HUES48 (cell line): ENCODE measurements around the gene ANKMY1.

Experiments used
- H3K27ac ChIP-seq: one replicate; pipeline ENCODE4 v1.7.0; 2013; ENCODE audit warnings: low read depth, low read length, inconsistent platforms
- H3K27me3 ChIP-seq: 2 replicates; pipeline ENCODE4 v1.6.1; 2013; ENCODE audit warnings: mild to moderate bottlenecking, low read length; ENCODE audit not compliant: control insufficient read depth, insufficient read depth
- H3K36me3 ChIP-seq: 2 replicates; pipeline ENCODE4 v1.6.1; 2013; ENCODE audit warnings: low read length; ENCODE audit not compliant: control insufficient read depth, insufficient read depth
- H3K4me1 ChIP-seq: 2 replicates; pipeline ENCODE4 v1.6.1; 2013; ENCODE audit warnings: mild to moderate bottlenecking, low read length; ENCODE audit not compliant: control insufficient read depth, insufficient read depth
- H3K4me3 ChIP-seq: 2 replicates; pipeline ENCODE4 v1.5.1; 2013; ENCODE audit warnings: mild to moderate bottlenecking, low read depth, low read length
- H3K9ac ChIP-seq: 2 replicates; pipeline ENCODE4 v1.6.1; 2013; ENCODE audit warnings: mild to moderate bottlenecking, low read depth, low read length, moderate library complexity
- H3K9me3 ChIP-seq: 2 replicates; pipeline ENCODE4 v1.6.1; 2013; ENCODE audit warnings: low read length; ENCODE audit not compliant: control insufficient read depth, insufficient read depth

The ANKMY1 gene

DNA sequence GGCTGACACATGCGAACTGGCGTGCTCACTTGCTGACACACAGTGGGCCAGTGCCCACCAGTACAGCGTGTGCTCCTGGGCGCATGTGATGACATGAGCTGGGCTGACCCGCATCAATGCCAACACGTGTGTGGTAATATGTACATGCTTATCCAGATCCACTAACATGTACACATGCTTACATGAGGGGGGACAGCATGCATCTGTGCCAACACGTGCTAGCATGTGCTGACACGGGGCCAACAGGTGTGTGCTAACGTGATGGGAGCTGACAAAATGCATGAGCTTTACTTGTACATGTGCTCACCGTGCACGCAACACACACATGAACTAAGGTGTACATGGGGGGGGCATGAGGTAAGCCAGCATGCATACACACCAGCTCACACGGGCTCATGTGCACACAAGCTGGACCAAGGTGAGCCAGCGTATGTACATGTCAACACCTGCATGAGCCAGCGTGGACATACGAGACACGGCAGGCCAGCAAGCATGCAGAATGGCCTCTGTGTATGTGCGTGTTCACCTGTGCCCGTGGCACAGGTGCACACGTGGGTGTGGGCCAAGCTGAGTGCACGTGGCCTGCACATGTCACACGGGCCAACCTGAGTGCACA is 93.8 kb downstream of the ANKMY1 start:
- peaks cover 18% of the 10 kb centered on the region for H3K36me3 ChIP-seq
- no peak overlapping the region for H3K4me3 ChIP-seq
- H3K27ac ChIP-seq, result no peak overlapping the region
- H3K9me3 ChIP-seq, result no peaks in the 10 kb centered on the region
- no peaks in the 10 kb centered on the region for H3K4me1 ChIP-seq
- H3K27me3 ChIP-seq, result no peaks in the 10 kb centered on the region
- H3K9ac ChIP-seq, result no peak overlapping the region

DNA sequence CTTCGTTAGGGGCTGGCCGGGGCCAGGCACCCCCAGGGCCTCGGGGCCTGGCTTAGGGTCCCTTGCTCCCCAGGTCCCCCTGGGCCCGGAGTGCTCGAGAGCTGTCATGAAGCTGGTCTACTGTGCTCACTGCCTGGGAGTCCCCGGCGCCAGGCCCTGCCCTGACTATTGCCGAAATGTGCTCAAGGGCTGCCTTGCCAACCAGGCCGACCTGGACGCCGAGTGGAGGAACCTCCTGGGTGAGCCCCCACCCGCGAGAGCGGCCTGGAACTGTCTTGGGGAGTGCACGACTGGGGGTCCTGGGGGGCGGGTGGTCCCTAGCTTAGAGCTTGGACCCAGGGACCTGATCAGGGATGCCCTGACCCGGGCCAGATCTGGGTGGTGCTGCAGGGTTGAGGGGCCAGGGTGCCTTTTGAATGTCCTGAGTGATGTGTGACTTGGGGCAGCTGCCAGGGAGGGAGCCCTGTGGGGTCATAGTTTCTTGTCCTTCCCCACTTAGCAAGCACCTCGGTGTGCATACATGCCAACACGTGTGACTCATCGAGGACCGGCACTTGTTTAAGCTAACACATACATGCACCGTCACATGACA is 94.4 kb downstream of the ANKMY1 start:
- no peaks in the 10 kb centered on the region for H3K9me3 ChIP-seq
- no peak overlapping the region for H3K27ac ChIP-seq
- H3K36me3 ChIP-seq, result peaks cover 18% of the 10 kb centered on the region
- no peaks in the 10 kb centered on the region for H3K4me1 ChIP-seq
- H3K4me3 ChIP-seq, result no peak overlapping the region
- H3K9ac ChIP-seq, result no peak overlapping the region
- H3K27me3 ChIP-seq, result no peaks in the 10 kb centered on the region

DNA sequence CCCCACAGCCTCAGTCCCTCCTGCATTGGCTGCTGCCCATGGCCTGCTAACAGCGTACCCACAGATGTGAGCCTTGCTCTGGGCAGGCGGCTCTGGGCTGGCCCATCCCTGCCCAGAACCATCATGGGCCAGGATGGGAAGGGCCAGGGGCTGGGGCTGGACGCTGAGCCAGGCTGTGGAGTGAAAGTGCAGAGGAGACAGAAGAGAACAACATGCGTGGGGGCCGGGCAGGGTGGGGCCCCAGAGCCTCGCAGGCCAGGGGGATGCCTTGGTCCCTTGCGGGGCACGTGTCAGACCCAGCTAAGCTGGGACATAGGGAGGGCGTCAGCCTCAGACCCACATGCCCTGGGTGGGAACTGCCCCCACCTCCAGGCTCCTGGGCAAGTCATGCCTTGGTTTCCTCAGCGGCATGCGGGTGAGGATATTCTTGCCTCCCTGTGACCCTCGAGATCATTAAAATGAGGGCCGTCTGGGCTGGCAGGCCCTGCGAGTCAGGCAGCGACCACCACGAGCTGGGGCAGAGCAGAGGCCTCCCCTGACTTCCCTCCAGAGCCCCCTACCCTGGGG is 95.0 kb downstream of the ANKMY1 start:
- Histone ChIP-seq H3K36me3 (peaks cover 18% of the 10 kb centered on the region), H3K27me3 (no peaks in the 10 kb centered on the region), H3K4me3 (no peak overlapping the region), H3K9ac (no peak overlapping the region), H3K4me1 (peaks cover 3% of the 10 kb centered on the region), H3K9me3 (no peaks in the 10 kb centered on the region), H3K27ac (no peak overlapping the region)

GRCh38 chr2:240462073-240462706 is 95.6 kb downstream of the ANKMY1 start:
- peaks cover 9% of the 10 kb centered on the region for H3K4me1 ChIP-seq

DNA sequence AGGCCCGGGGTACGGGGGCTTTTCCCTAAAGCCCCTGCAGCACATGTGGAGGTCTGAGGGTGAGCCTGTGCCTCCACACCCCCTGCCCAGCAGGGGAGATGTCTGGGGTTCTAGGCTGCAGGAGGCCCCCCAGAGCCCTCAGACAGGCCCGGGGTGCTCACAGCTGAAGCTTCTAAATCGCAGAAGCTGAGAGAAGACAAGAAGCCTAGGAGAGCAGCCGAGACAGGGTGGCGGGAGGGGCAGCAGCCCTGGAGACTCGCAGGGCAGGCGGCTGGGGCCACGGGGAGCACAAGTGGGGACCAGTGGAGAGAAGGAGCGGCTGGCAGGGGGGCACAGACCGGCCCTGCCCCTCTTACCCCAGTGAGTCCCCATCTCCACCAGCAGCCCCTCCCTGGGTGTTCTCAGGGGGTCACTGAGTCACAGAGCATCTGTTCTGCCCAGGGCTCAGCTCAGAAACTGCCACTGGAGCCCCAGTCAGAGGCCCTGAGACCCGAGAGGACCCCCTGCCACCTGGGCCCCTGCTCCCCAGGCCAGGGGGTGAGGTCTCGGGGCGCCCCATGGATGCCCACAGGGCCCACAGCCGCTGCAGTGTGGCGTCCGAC is 96.2 kb downstream of the ANKMY1 start:
- H3K4me3 ChIP-seq, result no peak overlapping the region
- H3K27ac ChIP-seq, result no peak overlapping the region
- H3K9ac ChIP-seq, result no peak overlapping the region
- H3K27me3 ChIP-seq, result peaks cover 2% of the 10 kb centered on the region; the same call in 1 of the 2 replicates
- peaks cover 15% of the 10 kb centered on the region for H3K4me1 ChIP-seq
- peaks cover 18% of the 10 kb centered on the region for H3K36me3 ChIP-seq
- no peaks in the 10 kb centered on the region for H3K9me3 ChIP-seq

More at GRCh38 chr2:240462073-240462706, 95.6 kb downstream of the ANKMY1 start:
- Histone ChIP-seq H3K9ac (no peak overlapping the region), H3K27ac (no peak overlapping the region), H3K27me3 (no peaks in the 10 kb centered on the region), H3K4me3 (no peak overlapping the region), H3K36me3 (peaks cover 18% of the 10 kb centered on the region), H3K9me3 (no peaks in the 10 kb centered on the region)

DNA sequence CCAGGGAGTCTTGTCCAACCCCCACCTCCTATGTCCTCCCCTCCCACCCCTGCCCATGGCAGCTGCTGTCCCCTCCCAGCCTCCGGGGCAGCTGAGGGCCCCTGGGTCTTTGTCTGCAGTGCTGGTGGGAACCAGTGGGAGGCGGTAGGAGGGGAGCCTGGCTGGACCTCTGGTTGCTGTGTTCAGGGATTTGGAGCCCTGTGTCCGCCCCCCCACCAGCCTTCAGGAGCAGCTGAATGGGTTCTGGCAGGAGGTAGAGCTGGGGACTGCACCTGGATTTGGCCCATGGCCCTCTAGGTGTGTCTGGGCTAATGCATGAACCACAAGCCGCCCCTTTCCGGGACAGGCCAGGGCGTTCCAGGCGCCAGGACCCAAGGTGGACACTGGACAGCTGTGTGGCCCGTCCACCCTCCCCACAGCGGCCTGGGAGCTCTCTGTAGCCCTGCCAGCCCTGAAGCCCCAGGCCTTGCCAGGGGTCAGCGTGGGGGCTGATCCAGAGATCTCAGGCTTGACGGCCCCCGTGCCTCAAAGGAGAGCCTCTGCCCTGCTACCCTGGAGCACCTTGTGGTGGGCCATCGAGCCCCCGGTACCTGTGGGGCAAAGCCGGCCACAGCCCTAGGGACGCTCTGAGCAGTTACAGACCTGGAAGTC is 96.9 kb downstream of the ANKMY1 start:
- Histone ChIP-seq H3K36me3 (peaks cover 18% of the 10 kb centered on the region), H3K9me3 (no peaks in the 10 kb centered on the region), H3K4me1 (peaks cover 20% of the 10 kb centered on the region), H3K9ac (no peak overlapping the region), H3K27ac (no peak overlapping the region), H3K4me3 (no peak overlapping the region), H3K27me3 (peaks cover 8% of the 10 kb centered on the region)

DNA sequence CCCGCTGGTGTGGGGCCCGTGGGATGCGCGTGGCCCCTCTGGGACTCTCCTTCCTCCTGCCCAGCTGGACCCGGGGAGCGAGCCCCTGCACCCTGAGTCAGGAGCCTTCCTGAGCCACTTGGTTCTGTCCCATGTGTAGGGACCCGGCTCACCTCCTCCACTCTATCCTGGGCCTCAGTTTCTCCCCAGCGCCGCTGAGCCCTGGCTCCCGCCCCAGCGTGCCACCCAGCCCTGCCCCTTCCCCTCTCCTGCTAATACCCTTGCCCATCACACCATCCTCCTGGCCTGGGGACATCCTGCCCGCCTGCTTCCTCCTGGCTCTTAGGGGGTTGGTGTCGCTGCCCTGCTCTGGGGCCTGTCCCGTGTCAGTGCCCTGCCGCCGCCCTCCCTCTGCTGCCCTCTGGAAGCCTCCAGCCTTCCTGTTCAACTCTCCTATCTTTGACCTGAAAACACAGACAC is 97.5 kb downstream of the ANKMY1 start:
- Histone ChIP-seq H3K36me3 (peaks cover 16% of the 10 kb centered on the region), H3K27ac (no peak overlapping the region), H3K9me3 (no peaks in the 10 kb centered on the region), H3K4me1 (peaks cover 20% of the 10 kb centered on the region), H3K27me3 (peaks cover 14% of the 10 kb centered on the region), H3K4me3 (no peak overlapping the region), H3K9ac (no peak overlapping the region)

DNA sequence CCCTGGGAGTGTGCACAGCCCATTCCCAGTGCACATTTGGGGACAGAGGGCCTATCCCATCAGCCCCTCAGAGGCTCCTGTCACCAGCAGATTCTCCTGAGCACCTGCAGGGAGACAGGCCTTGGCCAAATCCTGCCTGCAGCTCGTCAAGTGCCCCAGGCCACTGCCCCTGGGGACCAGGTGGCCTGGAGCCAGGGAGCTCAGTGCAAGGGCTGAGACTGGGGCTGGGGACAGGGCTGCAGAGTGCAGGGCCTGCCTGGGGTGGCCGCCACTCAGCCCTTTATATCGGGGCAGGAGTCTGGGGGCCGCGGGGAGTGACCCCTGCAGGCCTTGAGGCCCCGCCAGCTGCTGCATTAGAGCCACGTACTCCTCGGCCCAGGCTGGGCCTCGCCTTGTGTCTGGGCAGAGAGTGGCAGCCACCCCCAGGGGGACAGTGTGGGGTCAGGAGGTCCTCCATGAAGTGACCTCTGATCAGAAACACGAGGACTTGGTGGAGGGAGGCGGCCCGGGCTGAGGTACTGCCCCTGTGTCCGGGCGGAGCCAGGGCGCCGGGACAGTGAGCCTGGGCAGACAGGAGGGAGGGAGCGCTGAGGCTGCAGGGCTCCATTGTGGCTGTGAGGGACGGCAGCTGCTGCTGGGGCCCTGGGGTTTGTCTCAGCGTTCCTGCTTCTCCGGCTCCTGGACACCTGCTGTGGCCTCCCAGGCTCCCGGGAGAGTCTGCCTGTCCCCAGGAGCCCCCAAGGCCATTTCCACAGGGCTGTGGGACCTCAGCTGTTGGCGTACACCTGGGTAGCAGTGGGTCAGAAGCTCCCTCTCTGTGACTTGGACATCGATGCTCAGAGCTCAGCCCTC is 98.2 kb downstream of the ANKMY1 start:
- Histone ChIP-seq H3K9me3 (no peaks in the 10 kb centered on the region), H3K27me3 (peaks cover 20% of the 10 kb centered on the region), H3K27ac (no peak overlapping the region), H3K4me1 (peaks cover 27% of the 10 kb centered on the region), H3K9ac (no peak overlapping the region), H3K36me3 (peaks cover 11% of the 10 kb centered on the region), H3K4me3 (no peak overlapping the region)

DNA sequence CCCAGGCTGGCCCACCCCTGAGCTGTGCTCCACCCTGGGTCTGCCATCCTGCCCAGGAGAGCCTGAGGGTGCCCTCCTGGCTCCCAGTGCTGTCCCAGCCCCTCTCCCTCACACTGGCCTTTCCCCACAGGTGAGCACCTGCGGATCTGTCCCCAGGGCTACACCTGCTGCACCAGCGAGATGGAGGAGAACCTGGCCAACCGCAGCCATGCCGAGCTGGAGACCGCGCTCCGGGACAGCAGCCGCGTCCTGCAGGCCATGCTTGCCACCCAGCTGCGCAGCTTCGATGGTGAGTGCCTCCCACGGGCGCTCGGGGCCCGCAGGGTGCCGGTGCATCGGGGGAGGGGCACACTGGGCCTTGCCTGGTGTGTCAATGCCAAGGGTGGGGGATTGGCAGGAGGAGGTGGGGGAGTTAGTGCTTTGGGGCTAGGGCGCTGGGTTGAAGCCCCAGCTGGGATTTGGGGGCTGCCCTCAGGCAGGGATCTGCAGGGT is 98.8 kb downstream of the ANKMY1 start:
- Histone ChIP-seq H3K36me3 (peaks cover 4% of the 10 kb centered on the region; the same call in 1 of the 2 replicates), H3K9me3 (no peaks in the 10 kb centered on the region), H3K4me3 (no peak overlapping the region), H3K27me3 (peaks cover 27% of the 10 kb centered on the region), H3K4me1 (peaks cover 34% of the 10 kb centered on the region), H3K27ac (no peak overlapping the region), H3K9ac (no peak overlapping the region)
